Type B pancreatic cell (in vitro differentiated cells): ENCODE data around the gene SCN3A. TPM values are rescaled to one million over a fixed set of nuclear protein-coding genes. Genes with fewer than 3 reads are reported as not detected.

Source experiments
- DNase-seq: peaks from one replicate; pipeline ENCODE4 v3.0.0; 2021; ENCODE audit warnings: mixed read lengths; ENCODE audit not compliant: unreplicated experiment; ENCODE audit errors: extremely low spot score
- H3K27ac Mint-ChIP-seq: 2 replicates; pipeline ENCODE4 v1.8.0; 2021; ENCODE audit warnings: mild to moderate bottlenecking, mixed read lengths
- H3K27me3 Mint-ChIP-seq: 2 replicates; pipeline ENCODE4 v1.8.0; 2021; ENCODE audit warnings: mixed read lengths
- H3K36me3 Mint-ChIP-seq: 2 replicates; pipeline ENCODE4 v1.8.0; 2021; ENCODE audit warnings: mixed read lengths
- H3K4me1 Mint-ChIP-seq: one replicate; pipeline ENCODE4 v1.8.0; 2021; ENCODE audit warnings: mixed read lengths; ENCODE audit not compliant: unreplicated experiment
- H3K4me3 Mint-ChIP-seq: 2 replicates; pipeline ENCODE4 v1.8.0; 2021; ENCODE audit warnings: mild to moderate bottlenecking, mixed read lengths
- H3K9me3 Mint-ChIP-seq: 2 replicates; pipeline ENCODE4 v1.8.0; 2021; ENCODE audit warnings: mixed read lengths
- CTCF ChIP-seq: fragments of 200-600 bp; sonication (generic); conservative IDR thresholded peaks from 2 replicates; pipeline ENCODE4 v1.5.0; 2021; ENCODE audit warnings: antibody characterized with exemption, mild to moderate bottlenecking
- total RNA-seq: library from RNA; stranded (reverse); gene quantifications from 2 replicates; pipeline ENCODE4 v1.2.1, GENCODE V29; 2021; ENCODE audit warnings: low replicate concordance

Gene SCN3A
- total RNA-seq, 1 donor from 2014 or later = 2.8 TPM

- TF ChIP-seq CTCF = no peak
- Mint-ChIP-seq H3K4me1 (no peaks in the 10 kb centered on the region), H3K27ac (no peak overlapping the region), H3K9me3 (no peaks in the 10 kb centered on the region), H3K4me3 (no peak overlapping the region), H3K36me3 (no peaks in the 10 kb centered on the region), H3K27me3 (no peaks in the 10 kb centered on the region)
- DNase-seq = no peak
Measured at GRCh38 chr2:165086337-165086736, 117.5 kb downstream of the SCN3A start.

GRCh38 chr2:165083326-165083725, 120.5 kb downstream of the SCN3A start:
- H3K9me3 Mint-ChIP-seq = no peaks in the 10 kb centered on the region
- no peak for TF ChIP-seq CTCF
- H3K4me3 Mint-ChIP-seq = no peak overlapping the region
- H3K4me1 Mint-ChIP-seq = no peaks in the 10 kb centered on the region
- H3K27me3 Mint-ChIP-seq = no peaks in the 10 kb centered on the region
- no peak for DNase-seq
- no peak overlapping the region for H3K27ac Mint-ChIP-seq
- H3K36me3 Mint-ChIP-seq = no peaks in the 10 kb centered on the region

- Mint-ChIP-seq H3K9me3 (no peaks in the 10 kb centered on the region), H3K4me1 (no peaks in the 10 kb centered on the region), H3K27me3 (no peaks in the 10 kb centered on the region), H3K4me3 (no peak overlapping the region), H3K27ac (no peak overlapping the region), H3K36me3 (no peaks in the 10 kb centered on the region)
- DNase-seq = no peak
- TF ChIP-seq CTCF = no peak
Measured at GRCh38 chr2:165082479-165082878, 121.4 kb downstream of the SCN3A start.

GRCh38 chr2:165081276-165081675, 122.6 kb downstream of the SCN3A start:
- no peak overlapping the region for H3K4me3 Mint-ChIP-seq
- H3K27ac Mint-ChIP-seq = no peak overlapping the region
- TF ChIP-seq CTCF = no peak
- H3K36me3 Mint-ChIP-seq = no peaks in the 10 kb centered on the region
- H3K9me3 Mint-ChIP-seq = no peaks in the 10 kb centered on the region
- H3K27me3 Mint-ChIP-seq = no peaks in the 10 kb centered on the region
- no peak for DNase-seq
- H3K4me1 Mint-ChIP-seq = no peaks in the 10 kb centered on the region

- H3K4me3 Mint-ChIP-seq = no peak overlapping the region
- DNase-seq = no peak
- H3K36me3 Mint-ChIP-seq = no peaks in the 10 kb centered on the region
- H3K27me3 Mint-ChIP-seq = no peaks in the 10 kb centered on the region
- no peaks in the 10 kb centered on the region for H3K4me1 Mint-ChIP-seq
- TF ChIP-seq CTCF = no peak
- H3K9me3 Mint-ChIP-seq = no peaks in the 10 kb centered on the region
- H3K27ac Mint-ChIP-seq = no peak overlapping the region
Measured at GRCh38 chr2:165079432-165079831, 124.4 kb downstream of the SCN3A start.

- Mint-ChIP-seq H3K4me3 (no peak overlapping the region), H3K27me3 (no peaks in the 10 kb centered on the region), H3K36me3 (no peaks in the 10 kb centered on the region), H3K9me3 (peaks cover under 1% of the 10 kb centered on the region), H3K4me1 (no peaks in the 10 kb centered on the region), H3K27ac (no peak overlapping the region)
- TF ChIP-seq CTCF = no peak
- DNase-seq = no peak
Measured at GRCh38 chr2:165078913-165079312, 124.9 kb downstream of the SCN3A start.
